ENCODE measurements around the gene NMRK1. TPM values are rescaled to one million over a fixed set of nuclear protein-coding genes. Genes with fewer than 3 reads are reported as not detected.

The NMRK1 gene
- total RNA-seq, result 28.4 and 36.1 TPM in 2 replicates

- no peak for DNase-seq (ENCODE audit: extremely low read depth, low read depth, low spot score)
Observed at GRCh38 chr9:75087824-75088645, at the start of gene NMRK1, which contains the start of gene OSTF1. TSS of gene NMRK1 (minus strand) at chr9:75088155. CDS start at chr9:75083115, 5,040 bp downstream. TSS of gene OSTF1 (plus strand) at chr9:75088514. CDS start at chr9:75088693, 179 bp downstream.

GRCh38 chr9:75134495-75134894 is 46.5 kb upstream of the NMRK1 start:
- DNase-seq (ENCODE audit: extremely low read depth, low read depth, low spot score), result no peak

GRCh38 chr9:75133396-75133795 is 45.4 kb upstream of the NMRK1 start:
- no peak for DNase-seq (ENCODE audit: extremely low read depth, low read depth, low spot score)

GRCh38 chr9:75132244-75132643 is 44.3 kb upstream of the NMRK1 start:
- DNase-seq (ENCODE audit: extremely low read depth, low read depth, low spot score), result no peak

- no peak for DNase-seq (ENCODE audit: extremely low read depth, low read depth, low spot score)
Observed at GRCh38 chr9:75131700-75132099, 43.7 kb upstream of the NMRK1 start.

GRCh38 chr9:75130621-75131230 is 42.8 kb upstream of the NMRK1 start:
- no peak for DNase-seq (ENCODE audit: extremely low read depth, low read depth, low spot score)

GRCh38 chr9:75130172-75130571 is 42.2 kb upstream of the NMRK1 start:
- no peak for DNase-seq (ENCODE audit: extremely low read depth, low read depth, low spot score)

- DNase-seq (ENCODE audit: extremely low read depth, low read depth, low spot score), result no peak
Observed at GRCh38 chr9:75128535-75128934, 40.6 kb upstream of the NMRK1 start.

- DNase-seq (ENCODE audit: extremely low read depth, low read depth, low spot score), result no peak
Observed at GRCh38 chr9:75123696-75124095, 35.7 kb upstream of the NMRK1 start.

- no peak for DNase-seq (ENCODE audit: extremely low read depth, low read depth, low spot score)
Observed at GRCh38 chr9:75121914-75122558, 34.1 kb upstream of the NMRK1 start.

- no peak for DNase-seq (ENCODE audit: extremely low read depth, low read depth, low spot score)
Observed at GRCh38 chr9:75120686-75121085, 32.7 kb upstream of the NMRK1 start.

GRCh38 chr9:75117564-75117963 is 29.6 kb upstream of the NMRK1 start:
- no peak for DNase-seq (ENCODE audit: extremely low read depth, low read depth, low spot score)

- DNase-seq (ENCODE audit: extremely low read depth, low read depth, low spot score), result no peak
Observed at GRCh38 chr9:75116306-75116705, 28.4 kb upstream of the NMRK1 start.

GRCh38 chr9:75112789-75113188 is 24.8 kb upstream of the NMRK1 start:
- no peak for DNase-seq (ENCODE audit: extremely low read depth, low read depth, low spot score)

- DNase-seq (ENCODE audit: extremely low read depth, low read depth, low spot score), result no peak
Observed at GRCh38 chr9:75111019-75111622, 23.2 kb upstream of the NMRK1 start.

GRCh38 chr9:75109210-75109839 is 21.4 kb upstream of the NMRK1 start:
- DNase-seq (ENCODE audit: extremely low read depth, low read depth, low spot score), result no peak

GRCh38 chr9:75108571-75108970 is 20.6 kb upstream of the NMRK1 start:
- DNase-seq (ENCODE audit: extremely low read depth, low read depth, low spot score), result peak; percentile 75

GRCh38 chr9:75106857-75107256 is 18.9 kb upstream of the NMRK1 start:
- DNase-seq (ENCODE audit: extremely low read depth, low read depth, low spot score), result no peak

GRCh38 chr9:75105841-75106240 is 17.9 kb upstream of the NMRK1 start:
- DNase-seq (ENCODE audit: extremely low read depth, low read depth, low spot score), result no peak

GRCh38 chr9:75105019-75105540 is 17.1 kb upstream of the NMRK1 start:
- DNase-seq (ENCODE audit: extremely low read depth, low read depth, low spot score), result no peak

GRCh38 chr9:75104607-75105006 is 16.7 kb upstream of the NMRK1 start:
- no peak for DNase-seq (ENCODE audit: extremely low read depth, low read depth, low spot score)

All from glomerular endothelial cell (primary cell).